A673 (cell line): ENCODE results near the gene ITLN1.

Source experiments
- EZH2 ChIP-seq: fragments of 200-600 bp; sonication (generic); IDR thresholded peaks from 2 replicates; pipeline ENCODE4 v1.6.1; 2017; ENCODE audit warnings: borderline replicate concordance, low read depth, mild to moderate bottlenecking, mixed read lengths, antibody characterized with exemption, low read length; ENCODE audit not compliant: poor library complexity, severe bottlenecking
- TF ChIP-seq, protein P1 (sequence below): fragments of 300-800, 200-600 bp; sonication (generic); conservative IDR thresholded peaks from 2 replicates; pipeline ENCODE4 v1.5.1; 2017; ENCODE audit warnings: low read depth, mild to moderate bottlenecking, antibody characterized with exemption, low read length, moderate library complexity, mixed read lengths

DNA sequence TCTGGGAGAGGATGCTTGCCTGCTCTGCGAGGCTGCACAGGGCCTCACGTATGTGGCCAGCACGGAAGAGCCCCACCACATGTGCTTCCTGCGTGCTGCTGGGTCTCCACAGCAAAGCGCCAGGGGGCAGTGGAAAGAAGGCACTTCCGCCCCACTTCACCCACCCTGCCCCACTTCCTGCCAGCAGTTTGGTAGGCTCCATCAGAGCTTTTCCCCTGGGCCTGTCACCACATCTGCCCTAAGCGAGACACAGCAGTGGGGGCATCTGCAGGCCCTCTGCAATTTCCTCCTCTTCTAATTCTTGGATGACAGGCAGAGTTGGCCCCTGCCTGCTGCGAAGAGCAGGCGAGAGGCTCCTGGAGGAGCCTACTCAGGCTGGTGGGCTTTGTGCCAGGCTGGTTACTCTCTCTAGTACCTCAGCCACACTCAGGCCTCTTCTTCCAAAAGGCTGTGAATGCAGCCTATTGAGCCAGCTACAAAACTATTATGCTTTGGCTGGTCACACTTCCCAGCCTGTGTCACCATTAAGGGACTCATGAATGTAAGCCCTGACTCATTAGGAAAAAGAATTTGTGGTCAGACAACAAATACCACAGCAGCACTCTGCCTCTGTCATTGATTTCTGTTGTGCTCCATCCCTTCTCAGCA, 47.3 kb downstream of the ITLN1 start:
- TF ChIP-seq, protein P1, sequence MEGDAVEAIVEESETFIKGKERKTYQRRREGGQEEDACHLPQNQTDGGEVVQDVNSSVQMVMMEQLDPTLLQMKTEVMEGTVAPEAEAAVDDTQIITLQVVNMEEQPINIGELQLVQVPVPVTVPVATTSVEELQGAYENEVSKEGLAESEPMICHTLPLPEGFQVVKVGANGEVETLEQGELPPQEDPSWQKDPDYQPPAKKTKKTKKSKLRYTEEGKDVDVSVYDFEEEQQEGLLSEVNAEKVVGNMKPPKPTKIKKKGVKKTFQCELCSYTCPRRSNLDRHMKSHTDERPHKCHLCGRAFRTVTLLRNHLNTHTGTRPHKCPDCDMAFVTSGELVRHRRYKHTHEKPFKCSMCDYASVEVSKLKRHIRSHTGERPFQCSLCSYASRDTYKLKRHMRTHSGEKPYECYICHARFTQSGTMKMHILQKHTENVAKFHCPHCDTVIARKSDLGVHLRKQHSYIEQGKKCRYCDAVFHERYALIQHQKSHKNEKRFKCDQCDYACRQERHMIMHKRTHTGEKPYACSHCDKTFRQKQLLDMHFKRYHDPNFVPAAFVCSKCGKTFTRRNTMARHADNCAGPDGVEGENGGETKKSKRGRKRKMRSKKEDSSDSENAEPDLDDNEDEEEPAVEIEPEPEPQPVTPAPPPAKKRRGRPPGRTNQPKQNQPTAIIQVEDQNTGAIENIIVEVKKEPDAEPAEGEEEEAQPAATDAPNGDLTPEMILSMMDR: peak; percentile 33
- TF ChIP-seq EZH2: no peak
